ENCODE measurements around the gene ZNF407. TPM values are rescaled to one million over a fixed set of nuclear protein-coding genes. Genes with fewer than 3 reads are reported as not detected.
"Not testable (repeated sequence)": the region's sequence is repeated elsewhere in the genome, so short reads cannot be mapped to it uniquely, and the experiment has no call there.

Gene ZNF407
- total RNA-seq, 1 donor from 2014 or later = 8.7 TPM

GRCh38 chr18:75097491-75098225 is 500.0 kb downstream of the ZNF407 start:
- intact Hi-C loops (cut with DNase I) = no loop called here
- TF ChIP-seq CTCF (IDR thresholded peaks at IDR 0.05) = no peak
- DNase-seq (ENCODE audit: low spot score in 2 of 2) = no peak

GRCh38 chr18:75100832-75101630 is 503.4 kb downstream of the ZNF407 start:
- no peaks in the 10 kb centered on the region for H3K27me3 ChIP-seq
- H3K4me3 ChIP-seq = no peak overlapping the region
- no peak for TF ChIP-seq CTCF (IDR thresholded peaks at IDR 0.05)
- no peaks in the 10 kb centered on the region for H3K4me1 ChIP-seq
- H3K27ac ChIP-seq = no peak overlapping the region
- intact Hi-C loops (cut with DNase I) = no loop called here
- DNase-seq (ENCODE audit: low spot score in 2 of 2) = no peak
- H3K9me3 ChIP-seq = peaks cover 0 to 3% of the 10 kb centered on the region in 2 donors
- no peaks in the 10 kb centered on the region for H3K36me3 ChIP-seq

More at GRCh38 chr18:75097491-75098225, 500.0 kb downstream of the ZNF407 start:
- Histone ChIP-seq H3K9me3 (peaks cover 0 to 11% of the 10 kb centered on the region in 2 donors), H3K4me1 (no peaks in the 10 kb centered on the region), H3K36me3 (no peaks in the 10 kb centered on the region), H3K27ac (no peak overlapping the region), H3K27me3 (no peaks in the 10 kb centered on the region), H3K4me3 (no peak overlapping the region)

- Histone ChIP-seq H3K4me3 (no peak overlapping the region), H3K9me3 (peaks cover 0 to 1% of the 10 kb centered on the region in 2 donors), H3K27me3 (no peaks in the 10 kb centered on the region), H3K27ac (no peak overlapping the region), H3K36me3 (no peaks in the 10 kb centered on the region), H3K4me1 (no peaks in the 10 kb centered on the region)
- no peak for DNase-seq (ENCODE audit: low spot score in 2 of 2)
- intact Hi-C loops (cut with DNase I) = no loop called here
- TF ChIP-seq CTCF (IDR thresholded peaks at IDR 0.05) = no peak
Measured at GRCh38 chr18:75101916-75102315, 504.2 kb downstream of the ZNF407 start.

GRCh38 chr18:75104029-75104428 is 506.4 kb downstream of the ZNF407 start:
- H3K9me3 ChIP-seq; intact Hi-C loops (cut with DNase I); H3K4me3 ChIP-seq; H3K27ac ChIP-seq; H3K27me3 ChIP-seq; H3K36me3 ChIP-seq; DNase-seq (ENCODE audit: low spot score in 2 of 2); H3K4me1 ChIP-seq: not testable (repeated sequence)

- no peaks in the 10 kb centered on the region for H3K4me1 ChIP-seq
- no peak overlapping the region for H3K27ac ChIP-seq
- H3K9me3 ChIP-seq = no peaks in the 10 kb centered on the region
- no peak for TF ChIP-seq CTCF (IDR thresholded peaks at IDR 0.05)
- H3K36me3 ChIP-seq = no peaks in the 10 kb centered on the region
- no peak for DNase-seq (ENCODE audit: low spot score in 2 of 2)
- intact Hi-C loops (cut with DNase I) = no loop called here
- H3K4me3 ChIP-seq = no peak overlapping the region
- no peaks in the 10 kb centered on the region for H3K27me3 ChIP-seq
Measured at GRCh38 chr18:75104483-75104882, 506.8 kb downstream of the ZNF407 start.

Data from ascending aorta (tissue), 2 donors.